H1 (cell line): ENCODE measurements around the gene NTN4. TPM values are rescaled to one million over a fixed set of nuclear protein-coding genes. Genes with fewer than 3 reads are reported as not detected.

Experiments used
- CTCF ChIA-PET: fragments of 300-600 bp; sonication (Branson Sonifier 250); formaldehyde crosslinking; loops from one replicate; lab custom pipeline; 2021; ENCODE audit not compliant: partially characterized antibody; lab: Charles Lee
- POLR2A ChIA-PET: fragments of 300-600 bp; sonication (Branson Sonifier 250); formaldehyde crosslinking; loops from one replicate; lab custom pipeline; 2021; ENCODE audit warnings: inconsistent platforms; ENCODE audit not compliant: partially characterized antibody; lab: Charles Lee
- DNase-seq, 2 experiments: peaks; one replicate each; pipeline versions ENCODE4 v3.0.0 to v3.0.0-alpha.2; 2010 to 2022; ENCODE audit warnings: low spot score in 2 of 2, low read depth in 1 of 2, mixed read lengths in 1 of 2
- FAIRE-seq: peaks from 2 replicates; lab custom pipeline; 2011; peaks lifted over from hg19 to GRCh38; lab: Jason Lieb, UNC
- H2AFZ ChIP-seq: 2 replicates; pipeline ENCODE4 v1.8.1; 2012; ENCODE audit warnings: low read length, inconsistent platforms
- H2AK5ac ChIP-seq: 2 replicates; pipeline ENCODE4 v1.6.1; 2013; ENCODE audit warnings: low read depth, low read length
- H2BK120ac ChIP-seq: replicated peaks from 2 replicates; pipeline ENCODE3; 2013; ENCODE audit warnings: low read depth, low read length, inconsistent platforms
- H2BK12ac ChIP-seq: 2 replicates; pipeline ENCODE4 v1.6.1; 2013; ENCODE audit warnings: low read depth, low read length
- H2BK15ac ChIP-seq: 2 replicates; pipeline ENCODE4 v1.6.1; 2013; ENCODE audit warnings: low read length
- H2BK20ac ChIP-seq: 2 replicates; pipeline ENCODE4 v1.6.1; 2013; ENCODE audit warnings: low read length
- H2BK5ac ChIP-seq: 2 replicates; pipeline ENCODE4 v1.6.1; 2013; ENCODE audit warnings: low read depth, low read length
- H3K14ac ChIP-seq: 2 replicates; pipeline ENCODE4 v1.6.1; 2013; ENCODE audit warnings: inconsistent platforms; ENCODE audit not compliant: insufficient read length
- H3K18ac ChIP-seq: 2 replicates; pipeline ENCODE4 v1.6.1; 2013; ENCODE audit warnings: low read length; ENCODE audit errors: extremely low read depth
- H3K23ac ChIP-seq: 2 replicates; pipeline ENCODE4 v1.6.1; 2013; ENCODE audit warnings: inconsistent platforms; ENCODE audit not compliant: insufficient read length
- H3K23me2 ChIP-seq: 2 replicates; pipeline ENCODE4 v1.6.1; 2013; ENCODE audit warnings: low read depth, low read length
- H3K27ac ChIP-seq: 2 replicates; pipeline ENCODE4 v1.6.1; 2011; ENCODE audit warnings: low read depth, low read length, inconsistent platforms
- H3K27me3 ChIP-seq, 4 experiments: replicated peaks in 1 of 4; 1 replicate in 1 of 4; 2 replicates in 3 of 4; pipeline versions ENCODE4 v1.6.1 to v1.8.1; 2011 to 2013; ENCODE audit warnings: low read length in 3 of 4, mild to moderate bottlenecking in 3 of 4, inconsistent platforms in 2 of 4, mixed read lengths in 2 of 4, moderate library complexity in 1 of 4; ENCODE audit not compliant: control insufficient read depth in 3 of 4, insufficient read depth in 3 of 4; ENCODE audit errors: extremely low read depth in 1 of 4
- H3K36me3 ChIP-seq, 4 experiments: 2 replicates each; pipeline versions ENCODE4 v1.6.1 to v1.8.1; 2011 to 2013; ENCODE audit warnings: mild to moderate bottlenecking in 4 of 4, low read length in 3 of 4, moderate library complexity in 2 of 4, control low read depth in 1 of 4, inconsistent platforms in 1 of 4; ENCODE audit not compliant: insufficient read depth in 4 of 4, control insufficient read depth in 2 of 4
- H3K4ac ChIP-seq: replicated peaks from 2 replicates; pipeline ENCODE3; 2013; ENCODE audit warnings: low read length, low read depth, mixed read lengths, inconsistent platforms; ENCODE audit not compliant: insufficient read length
- H3K4me1 ChIP-seq, 4 experiments: replicated peaks in 1 of 4; 1 replicate in 1 of 4; 2 replicates in 3 of 4; pipeline versions ENCODE4 v1.6.1 to v1.8.1; 2011 to 2013; ENCODE audit warnings: low read length in 3 of 4, inconsistent platforms in 2 of 4, mixed read lengths in 1 of 4; ENCODE audit not compliant: insufficient read depth in 4 of 4, control insufficient read depth in 3 of 4
- H3K4me2 ChIP-seq, 2 experiments: 2 replicates each; pipeline versions ENCODE4 v1.6.1 to v1.8.1; 2011 to 2013; ENCODE audit warnings: low read depth in 2 of 2, low read length in 2 of 2, control low read depth in 1 of 2, inconsistent platforms in 1 of 2, mild to moderate bottlenecking in 1 of 2; ENCODE audit not compliant: insufficient read depth in 1 of 2
- H3K4me3 ChIP-seq, 4 experiments: fragments of 200-600, 300-600 bp in 1 of 4; sonication (generic), shearing (Covaris generic), sonication (Bioruptor Twin) in 1 of 4; 2 replicates each; pipeline versions ENCODE4 v1.5.1 to v1.8.1; 2011 to 2016; ENCODE audit warnings: low read length in 4 of 4, low read depth in 3 of 4, control low read depth in 2 of 4, inconsistent platforms in 2 of 4, mild to moderate bottlenecking in 2 of 4, mixed read lengths in 1 of 4, moderate library complexity in 1 of 4; ENCODE audit not compliant: insufficient read depth in 2 of 4; ENCODE audit errors: extremely low read depth in 1 of 4
- H3K56ac ChIP-seq: replicated peaks from 2 replicates; pipeline ENCODE3; 2013; ENCODE audit warnings: low read depth, mild to moderate bottlenecking, mixed read lengths, low read length, inconsistent platforms; ENCODE audit not compliant: insufficient read length
- H3K79me1 ChIP-seq: 2 replicates; pipeline ENCODE4 v1.6.1; 2013; ENCODE audit warnings: low read depth, low read length, control low read depth
- H3K79me2 ChIP-seq, 2 experiments: 2 replicates each; pipeline versions ENCODE4 v1.6.1 to v1.8.1; 2012 to 2013; ENCODE audit warnings: low read length in 2 of 2, mild to moderate bottlenecking in 2 of 2, inconsistent platforms in 1 of 2; ENCODE audit not compliant: insufficient read depth in 2 of 2, control insufficient read depth in 1 of 2
- H3K9ac ChIP-seq, 4 experiments: replicated peaks in 1 of 4; 1 replicate in 1 of 4; 2 replicates in 3 of 4; pipeline versions ENCODE4 v1.6.1 to v1.8.1; 2011 to 2013; ENCODE audit warnings: low read depth in 3 of 4, low read length in 3 of 4, control low read depth in 2 of 4, mild to moderate bottlenecking in 2 of 4, moderate library complexity in 2 of 4, inconsistent platforms in 1 of 4; ENCODE audit errors: extremely low read depth in 1 of 4
- H3K9me3 ChIP-seq, 2 experiments: 2 replicates each; pipeline versions ENCODE4 v1.6.1 to v1.8.1; 2012 to 2013; ENCODE audit warnings: mild to moderate bottlenecking in 2 of 2, moderate library complexity in 2 of 2, control low read depth in 1 of 2, inconsistent platforms in 1 of 2, low read depth in 1 of 2, low read length in 1 of 2, mixed read lengths in 1 of 2; ENCODE audit not compliant: insufficient read depth in 2 of 2
- H4K20me1 ChIP-seq, 2 experiments: replicated peaks in 1 of 2; 2 replicates each; pipeline versions ENCODE3 to v1.8.1; 2011 to 2013; ENCODE audit warnings: inconsistent platforms in 2 of 2, low read length in 2 of 2, mild to moderate bottlenecking in 1 of 2; ENCODE audit not compliant: insufficient read depth in 2 of 2, control insufficient read depth in 1 of 2
- H4K5ac ChIP-seq: 2 replicates; pipeline ENCODE4 v1.6.1; 2013; ENCODE audit warnings: low read length, low read depth, mixed read lengths, inconsistent platforms; ENCODE audit not compliant: insufficient read length
- H4K8ac ChIP-seq: 2 replicates; pipeline ENCODE4 v1.8.0; 2013; ENCODE audit warnings: mild to moderate bottlenecking, moderate library complexity, low read length, inconsistent platforms; ENCODE audit not compliant: insufficient read depth; ENCODE audit errors: extremely low read depth
- H4K91ac ChIP-seq: replicated peaks from 2 replicates; pipeline ENCODE3; 2013; ENCODE audit warnings: low read length, mixed read lengths, inconsistent platforms; ENCODE audit not compliant: insufficient read length
- ASH2L ChIP-seq: fragments of 200-600, 300-600 bp; sonication (generic); IDR thresholded peaks from one replicate; pipeline ENCODE4 v1.7.1; 2017; ENCODE audit warnings: low read length
- CBX5 ChIP-seq: fragments of 300-800, 300-1000 bp; sonication (generic); IDR thresholded peaks from 2 replicates; pipeline ENCODE4 v1.7.1; 2016; ENCODE audit warnings: antibody characterized with exemption, low read length, low read depth
- CHD1 ChIP-seq: IDR thresholded peaks from 2 replicates; pipeline ENCODE4 v1.6.1; 2012; ENCODE audit warnings: low read depth, low read length, improper control_type of control experiment
- KDM5A ChIP-seq: fragments of 200-600 bp; IDR thresholded peaks from 2 replicates; pipeline ENCODE4 v1.7.1; 2012; ENCODE audit warnings: mild to moderate bottlenecking, low read length, inconsistent platforms, mixed read lengths
- MAFK ChIP-seq: IDR thresholded peaks from 2 replicates; pipeline ENCODE4 v1.6.1; 2012; ENCODE audit warnings: low read depth, mild to moderate bottlenecking, improper control_type of control experiment, low read length
- WGBS, 2 experiments: shearing (Covaris generic) in 1 of 2; methylation state at CpG; one replicate each; pipeline versions ENCODE4 v1.1.6 to v1.1.7; 2013 to 2015; ENCODE audit warnings: low lambda C conversion rate in 2 of 2, mixed read lengths in 2 of 2, inconsistent platforms in 1 of 2, low coverage in 1 of 2, missing lambda C conversion rate in 1 of 2; ENCODE audit not compliant: insufficient replicate concordance in 2 of 2, insufficient coverage in 1 of 2, insufficient read length in 1 of 2; ENCODE audit errors: extremely low coverage in 1 of 2, missing lambda C conversion rate in 1 of 2; 5-methylcytosine and 5-hydroxymethylcytosine counted together
- polyA plus RNA-seq, 7 experiments: library from polyadenylated mRNA; depleted of rRNA in 3 of 7; stranded (reverse) in 5 of 7; unstranded in 2 of 7; fragments of >200 nt in 5 of 7; fragments of 200-250 nt in 2 of 7; gene quantifications; 1 replicate in 5 of 7; 2 replicates in 1 of 7; 4 replicates in 1 of 7; pipeline versions ENCODE4 v1.2.1 to v1.2.3, GENCODE V29; 2011 to 2013; ENCODE audit warnings: missing spikeins in 2 of 7, mixed read lengths in 2 of 7
- total RNA-seq: library from RNA; stranded (reverse); fragmentation: NEBNext Ultra II Directional; extraction: Animal tissue kit (Norgen Biotek cat#: 25700); gene quantifications from 2 replicates; pipeline ENCODE4 v1.2.1, GENCODE V29; 2021
- TF ChIP-seq, protein P1 (sequence below): IDR thresholded peaks from 2 replicates; pipeline ENCODE4 v1.6.1; 2011; ENCODE audit warnings: low read length, improper control_type of control experiment

NTN4 gene
- total and polyA plus RNA-seq, 2 of the 8 experiments (the other 6 are each of a cell fraction or from before 2014, with no cell fraction given), result 0.74 to 1.3 TPM

DNA sequence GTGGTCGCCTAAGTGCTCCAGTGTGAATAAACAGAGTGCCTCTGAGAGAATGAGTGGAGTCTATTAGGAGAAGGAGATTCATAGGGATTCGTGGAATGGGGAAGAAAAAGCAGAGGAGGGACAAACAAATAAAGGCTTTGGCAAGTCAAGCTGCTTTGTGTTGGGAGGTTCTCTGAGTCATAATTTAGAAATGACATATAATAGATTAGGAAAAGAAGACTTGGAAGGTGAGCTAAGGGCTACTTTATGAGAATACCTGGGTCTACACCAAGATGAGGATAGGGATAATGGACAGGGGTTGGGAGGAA, 6.4 kb upstream of the NTN4 start:
- H3K4me1 ChIP-seq, result no peaks in the 10 kb centered on the region
- no peak overlapping the region for H2BK120ac ChIP-seq
- DNase-seq, result no peak
- H3K14ac ChIP-seq, result no peak overlapping the region
- no peaks in the 10 kb centered on the region for H3K9me3 ChIP-seq
- no peak overlapping the region for H3K18ac ChIP-seq
- peaks cover 0 to 5% (median under 1%) of the 10 kb centered on the region in 4 experiments; a peak in 3 of 7 replicates for H3K27me3 ChIP-seq
- no peaks in the 10 kb centered on the region for H3K79me1 ChIP-seq
- ChIA-PET CTCF (interaction anchor here (2.7 kb wide), 1 partner anchor 18 kb away, joined by 11 read pairs; no protein-coding TSS in a partner anchor), POLR2A (no interaction called here)
- no peak overlapping the region for H2AK5ac ChIP-seq
- H3K4me2 ChIP-seq, result no peak overlapping the region
- no peaks in the 10 kb centered on the region for H3K23me2 ChIP-seq
- no peak overlapping the region for H4K91ac ChIP-seq
- no peak overlapping the region for H2AFZ ChIP-seq
- H4K8ac ChIP-seq, result no peak overlapping the region
- no peak overlapping the region for H2BK12ac ChIP-seq
- H3K27ac ChIP-seq, result no peak overlapping the region
- H3K79me2 ChIP-seq, result no peaks in the 10 kb centered on the region
- no peak overlapping the region for H3K56ac ChIP-seq
- H3K23ac ChIP-seq, result no peak overlapping the region
- no peak for FAIRE-seq
- TF ChIP-seq, protein P1, sequence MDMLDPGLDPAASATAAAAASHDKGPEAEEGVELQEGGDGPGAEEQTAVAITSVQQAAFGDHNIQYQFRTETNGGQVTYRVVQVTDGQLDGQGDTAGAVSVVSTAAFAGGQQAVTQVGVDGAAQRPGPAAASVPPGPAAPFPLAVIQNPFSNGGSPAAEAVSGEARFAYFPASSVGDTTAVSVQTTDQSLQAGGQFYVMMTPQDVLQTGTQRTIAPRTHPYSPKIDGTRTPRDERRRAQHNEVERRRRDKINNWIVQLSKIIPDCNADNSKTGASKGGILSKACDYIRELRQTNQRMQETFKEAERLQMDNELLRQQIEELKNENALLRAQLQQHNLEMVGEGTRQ, result no peak
- TF ChIP-seq CHD1, result no peak
- TF ChIP-seq MAFK, result no peak
- TF ChIP-seq CBX5, result no peak
- TF ChIP-seq KDM5A, result no peak
- no peak for TF ChIP-seq ASH2L
- no peak overlapping the region for H3K9ac ChIP-seq
- 95% methylated on average over 2 of the region's 2 CpGs; no CpG with 5 or more reads in 1 of the 2 experiments for WGBS, 2 experiments
- H4K20me1 ChIP-seq, result no peaks in the 10 kb centered on the region
- H2BK15ac ChIP-seq, result no peak overlapping the region
- H4K5ac ChIP-seq, result no peak overlapping the region
- H3K4me3 ChIP-seq, result no peak overlapping the region
- no peak overlapping the region for H2BK20ac ChIP-seq
- H2BK5ac ChIP-seq, result no peak overlapping the region
- H3K4ac ChIP-seq, result no peak overlapping the region
- H3K36me3 ChIP-seq, result no peaks in the 10 kb centered on the region
